Activated CD8-positive, alpha-beta memory T cell treated with anti-CD3 and anti-CD28 coated beads, Interleukin-2, amount 50 U/mL, for 4 hours (primary cell): ENCODE measurements around the gene ATP13A3.

Experiments used
- DNase-seq: peaks from one replicate; pipeline ENCODE4 v3.0.0-alpha.2; 2020

ATP13A3 gene

GRCh38 chr3:194387926-194388418 is 98.8 kb downstream of the ATP13A3 start:
- DNase-seq = no peak

GRCh38 chr3:194387276-194387675 is 99.5 kb downstream of the ATP13A3 start:
- DNase-seq = no peak

DNA sequence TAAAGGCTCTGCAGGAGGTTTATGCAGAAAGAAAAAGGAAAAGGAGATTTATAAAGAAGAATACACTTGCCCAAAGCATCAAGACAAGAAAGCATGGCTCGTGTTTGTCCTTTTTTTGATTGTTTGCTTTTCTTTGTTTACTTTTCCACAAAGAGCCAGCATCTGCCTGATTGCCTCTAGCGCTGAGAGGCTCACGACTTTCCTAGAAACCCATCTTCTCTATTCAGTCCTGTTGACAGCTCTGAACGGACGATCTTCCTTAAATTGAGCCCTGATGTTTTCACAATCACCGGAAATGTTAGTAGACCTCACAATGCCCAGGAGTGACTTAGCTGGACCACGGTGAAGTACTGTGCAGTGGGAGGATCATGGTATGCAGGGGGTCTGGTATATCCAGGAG is 100.2 kb downstream of the ATP13A3 start:
- DNase-seq = no peak

GRCh38 chr3:194386066-194386465 is 100.7 kb downstream of the ATP13A3 start:
- no peak for DNase-seq

GRCh38 chr3:194384569-194385001 is 102.2 kb downstream of the ATP13A3 start:
- DNase-seq = no peak

DNA sequence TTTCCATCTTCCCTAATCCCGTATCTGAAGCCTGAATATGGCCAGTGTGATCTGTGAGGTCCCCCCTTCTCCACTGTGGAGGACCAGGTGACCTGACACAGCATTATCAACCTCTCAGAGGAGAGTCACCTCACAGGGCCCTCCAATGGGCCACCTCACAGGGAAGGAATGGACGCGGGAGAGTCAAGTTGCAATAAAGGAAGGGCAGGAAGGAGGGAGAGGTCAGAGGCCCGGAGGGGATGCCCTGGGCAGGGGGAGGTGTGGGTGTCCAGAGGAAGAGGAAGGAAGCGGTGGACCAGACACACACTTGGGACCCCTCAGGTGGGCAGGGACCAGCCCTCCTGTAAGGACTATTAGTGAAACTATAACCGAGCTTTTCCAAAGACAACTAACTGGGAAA is 102.6 kb downstream of the ATP13A3 start:
- no peak for DNase-seq

GRCh38 chr3:194383276-194383940 is 103.4 kb downstream of the ATP13A3 start:
- no peak for DNase-seq

DNA sequence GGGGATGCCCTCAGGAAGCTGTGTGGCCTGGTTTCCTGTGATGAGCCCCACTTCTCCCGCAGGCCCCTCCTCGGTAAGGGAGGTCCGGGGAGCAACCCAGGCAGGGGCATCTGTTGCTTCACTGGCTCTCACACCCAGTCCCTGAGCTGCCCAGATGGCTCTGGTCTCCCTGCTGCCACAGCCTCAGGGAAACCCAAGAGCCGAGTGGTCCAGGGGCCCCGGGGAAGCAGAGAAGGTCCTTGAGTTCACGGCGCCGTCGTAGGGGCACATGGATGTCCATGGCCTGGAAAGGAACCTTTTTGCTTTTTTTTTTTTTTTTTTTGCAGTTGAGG is 103.9 kb downstream of the ATP13A3 start:
- DNase-seq = no peak

DNA sequence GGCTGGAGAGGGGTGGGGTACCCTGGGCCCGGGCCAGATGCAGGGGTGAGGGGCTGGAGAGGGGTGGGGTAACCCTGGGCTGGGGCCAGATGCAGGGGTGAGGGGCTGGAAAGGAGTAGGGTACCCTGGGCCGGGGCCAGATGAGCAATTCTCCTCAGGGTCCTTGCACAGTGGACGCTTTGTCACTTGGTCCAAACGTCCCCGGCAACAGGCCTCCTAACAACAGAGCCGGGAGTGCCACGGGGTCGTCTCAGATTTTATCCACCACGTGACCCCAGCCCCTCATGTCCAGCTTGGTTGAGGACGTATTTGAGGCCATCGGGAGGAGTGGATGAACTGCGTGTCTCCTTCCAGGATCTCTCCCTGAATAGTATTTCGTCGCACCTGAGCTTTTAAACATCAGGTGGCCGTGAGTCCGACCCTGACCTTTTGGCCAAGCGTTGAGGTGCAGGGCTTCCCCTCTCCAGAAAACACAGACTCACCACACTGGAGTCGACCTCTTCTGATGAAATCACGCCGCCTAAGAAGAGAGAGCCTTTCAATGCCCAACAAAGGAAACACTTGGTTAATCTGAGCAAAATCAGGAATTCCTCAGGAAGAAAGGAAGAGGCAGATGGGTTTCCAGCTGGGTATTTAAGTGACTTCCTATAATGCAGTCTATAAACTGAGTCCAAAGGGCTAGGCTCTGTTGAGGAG is 104.5 kb downstream of the ATP13A3 start:
- no peak for DNase-seq

- DNase-seq = no peak
These were observed 105.3 kb downstream of the ATP13A3 start for GRCh38 chr3:194381460-194381875.

DNA sequence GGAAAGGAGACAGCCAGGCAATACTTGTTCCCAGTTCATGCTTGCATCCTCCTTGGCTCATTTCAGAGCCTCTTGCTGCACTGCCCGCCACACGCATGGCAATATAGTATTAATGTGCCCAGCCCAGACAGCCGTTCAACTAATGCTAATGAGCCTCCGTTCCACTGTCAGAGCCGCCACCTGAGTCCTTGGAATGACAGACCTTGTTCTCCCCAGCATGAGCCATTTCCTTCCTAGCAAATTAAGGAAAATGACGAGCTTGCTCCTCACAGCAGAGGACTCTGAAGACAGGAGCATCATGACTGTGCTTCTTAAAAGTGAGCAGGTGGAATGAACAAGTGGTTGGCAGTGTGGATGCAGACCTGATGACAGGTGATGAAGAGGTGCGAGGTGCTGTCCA is 106.5 kb downstream of the ATP13A3 start:
- DNase-seq = no peak

DNA sequence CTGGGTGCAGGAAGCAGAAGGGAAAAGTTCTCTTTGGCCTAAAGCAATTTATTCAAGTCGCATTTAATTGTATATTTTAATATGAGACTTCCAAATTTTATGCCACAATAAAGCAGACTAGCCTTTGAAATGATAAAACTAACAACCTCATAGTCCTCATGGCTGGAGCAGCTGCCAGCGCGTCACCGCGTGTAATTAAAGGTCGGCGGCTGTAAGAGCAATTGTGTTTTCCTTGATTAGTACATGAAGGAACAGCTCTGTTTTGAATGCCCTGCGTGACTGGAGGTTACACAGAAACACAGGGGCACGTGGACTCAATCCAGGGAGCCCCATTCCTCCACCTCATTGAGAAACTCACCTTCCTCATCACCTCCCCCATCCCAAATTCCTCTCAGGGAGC is 107.2 kb downstream of the ATP13A3 start:
- DNase-seq = no peak

GRCh38 chr3:194379231-194379630 is 107.6 kb downstream of the ATP13A3 start:
- DNase-seq = no peak

GRCh38 chr3:194377708-194378107 is 109.1 kb downstream of the ATP13A3 start:
- no peak for DNase-seq

DNA sequence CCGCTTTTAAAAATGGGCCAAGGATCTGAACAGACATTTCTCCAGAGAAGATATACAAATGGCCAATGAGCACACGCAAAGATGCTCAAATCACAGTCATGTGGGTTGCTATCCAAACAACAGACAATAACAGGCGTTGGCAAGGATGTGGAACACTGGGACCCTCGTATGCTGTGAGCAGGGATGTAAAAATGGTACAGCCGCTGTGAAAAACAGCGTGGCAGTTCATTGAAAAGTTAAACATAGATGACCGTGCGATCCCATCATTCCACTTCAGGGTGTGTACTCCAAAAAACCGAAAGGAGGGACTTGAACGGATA is 110.6 kb downstream of the ATP13A3 start:
- no peak for DNase-seq

DNA sequence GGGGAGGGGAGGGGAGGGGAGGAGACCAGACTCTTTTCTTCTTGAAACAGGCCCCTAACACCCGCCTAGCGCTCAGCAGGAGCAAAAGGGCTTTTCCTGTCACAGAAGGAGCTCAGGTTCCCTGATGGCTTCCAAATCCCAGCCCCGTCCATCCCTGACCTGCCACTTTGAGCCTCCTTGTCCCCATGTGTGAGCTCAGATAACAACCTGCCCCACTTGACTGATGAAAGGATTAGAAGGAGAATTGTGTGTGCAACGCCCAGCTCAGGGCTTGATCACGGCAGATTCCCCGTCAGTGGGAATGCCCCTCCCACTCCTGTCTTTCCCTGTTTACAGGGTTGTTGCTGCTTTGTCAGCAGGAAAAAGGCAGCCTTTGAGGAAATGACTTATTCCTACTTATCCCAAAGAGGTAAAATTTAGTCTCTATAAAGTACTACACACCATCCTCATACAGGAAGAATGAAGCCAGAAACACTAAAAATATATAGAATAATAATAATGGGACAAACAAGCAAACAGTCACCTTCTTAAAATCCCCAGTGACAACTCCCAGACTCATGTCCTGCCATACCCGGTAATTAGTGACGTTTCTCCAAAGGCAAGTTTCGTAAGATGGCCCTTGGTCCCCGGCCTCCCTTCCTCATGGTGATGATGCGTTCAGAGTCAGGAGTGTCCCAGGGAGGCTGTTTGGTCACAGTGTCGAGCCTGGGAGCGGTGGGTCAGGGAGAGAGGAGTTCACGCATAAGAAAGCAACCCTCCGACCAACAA is 111.1 kb downstream of the ATP13A3 start:
- DNase-seq = no peak

DNA sequence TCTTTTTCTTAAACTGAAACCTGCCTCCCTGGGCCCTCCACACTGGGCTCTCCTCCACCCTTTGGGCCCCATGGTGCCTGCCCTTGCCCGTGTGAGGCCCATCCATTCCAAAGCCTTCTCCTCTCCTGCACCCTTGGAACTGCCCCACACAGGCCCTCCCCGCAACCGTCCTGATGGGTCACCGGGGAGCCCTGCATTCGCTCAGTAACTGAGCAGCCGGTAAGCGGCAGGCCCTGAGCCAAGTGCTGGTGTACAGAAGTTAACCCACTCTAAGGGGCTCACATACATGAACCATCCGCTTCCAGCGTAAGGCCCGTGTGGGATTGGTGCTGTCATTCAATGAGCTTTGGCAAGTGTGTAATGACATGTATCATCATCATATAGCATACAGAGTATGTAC is 111.9 kb downstream of the ATP13A3 start:
- DNase-seq = no peak

DNA sequence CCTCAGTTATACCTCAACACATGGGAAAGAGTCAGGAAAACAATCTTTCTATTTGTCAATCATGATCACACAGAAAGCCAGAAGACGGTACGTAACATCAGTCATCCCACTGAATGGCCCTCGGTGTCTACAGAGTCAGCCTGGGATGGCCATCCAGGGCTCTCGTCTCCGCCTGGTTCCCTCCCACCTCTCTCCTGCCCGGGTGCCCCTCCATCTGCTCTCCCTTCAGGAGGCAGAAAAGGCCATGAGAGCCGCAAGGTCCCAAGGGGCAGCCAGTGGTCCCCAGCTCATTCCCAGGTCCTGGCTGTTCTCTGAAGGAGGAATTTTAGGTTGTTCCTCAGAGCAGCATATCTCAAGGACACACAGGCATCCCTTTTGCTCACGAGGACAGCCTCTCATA is 112.9 kb downstream of the ATP13A3 start:
- no peak for DNase-seq

GRCh38 chr3:194373028-194373427 is 113.8 kb downstream of the ATP13A3 start:
- no peak for DNase-seq

DNA sequence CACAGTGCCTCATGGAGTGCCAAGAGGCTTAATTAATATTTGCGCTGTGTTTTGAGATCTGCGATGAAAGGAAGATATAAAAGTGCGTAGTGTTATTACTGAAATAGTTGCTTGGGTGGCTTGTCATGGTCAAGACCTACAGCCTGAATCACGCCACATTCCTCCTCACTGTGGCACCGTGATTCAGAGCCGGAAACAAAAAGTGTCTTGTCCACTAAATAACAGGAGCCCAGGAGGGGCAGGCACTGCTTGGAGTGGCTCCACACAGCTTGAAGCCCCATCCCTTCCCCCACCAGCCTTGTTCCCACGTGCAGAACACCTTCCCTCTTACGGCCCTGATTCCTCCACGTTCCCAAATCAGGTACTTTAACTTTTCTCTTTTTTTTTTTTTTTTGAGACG is 116.0 kb downstream of the ATP13A3 start:
- no peak for DNase-seq

DNA sequence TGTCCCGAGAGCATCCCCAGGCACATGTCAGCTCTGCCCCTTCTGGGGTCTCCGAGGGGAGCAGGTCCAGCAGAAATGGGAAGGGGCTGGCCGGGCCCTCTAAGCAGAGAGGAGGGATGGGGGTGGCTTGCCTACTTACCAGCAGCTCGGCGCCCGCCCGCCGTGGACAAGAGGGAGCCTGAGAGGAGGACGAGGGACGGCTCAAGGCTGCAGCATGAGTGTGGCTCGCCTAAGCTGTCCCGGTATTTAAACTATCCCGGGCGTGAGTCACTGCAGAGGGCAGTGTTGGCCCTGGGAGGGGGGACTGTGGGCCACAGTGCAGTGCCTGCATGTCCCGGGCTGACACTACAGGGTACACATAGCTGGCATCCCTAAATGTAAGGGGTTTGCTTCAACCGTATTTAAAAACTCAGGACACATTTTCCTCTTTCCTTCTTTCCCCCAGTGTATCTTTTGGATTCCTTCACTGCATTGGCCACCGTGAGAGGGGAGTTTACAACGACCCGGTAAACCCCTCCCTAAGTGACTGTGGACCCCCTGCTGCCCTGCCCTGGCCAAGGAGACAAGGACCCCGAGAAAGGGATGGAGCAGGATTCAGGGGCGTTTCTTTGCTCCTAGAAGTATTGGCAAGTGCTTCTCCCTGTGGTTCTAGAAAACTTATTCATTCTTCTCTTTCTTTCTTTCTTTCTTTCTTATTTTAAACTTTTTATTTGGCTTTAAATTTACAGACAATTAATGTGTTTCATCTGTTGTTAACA is 117.1 kb downstream of the ATP13A3 start, which contains the start of gene LRRC15:
LRRC15 (minus strand) TSS at position 222 of the 758 bp plus-strand sequence. CDS start 8,700 bp downstream, outside the sequence.
- DNase-seq = no peak

GRCh38 chr3:194368918-194369317 is 117.9 kb downstream of the ATP13A3 start:
- DNase-seq = no peak
